IPS DF 6.9 (cell line): ENCODE data around the gene CHPF2.

Experiments
- DNase-seq: peaks from one replicate; pipeline ENCODE4 v3.0.0-alpha.2; 2013; ENCODE audit warnings: low read depth, low spot score
- H3K27ac ChIP-seq: one replicate; pipeline ENCODE4 v1.5.1; 2013; ENCODE audit warnings: low read length, control low read depth
- H3K27me3 ChIP-seq: 2 replicates; pipeline ENCODE4 v1.6.1; 2013; ENCODE audit warnings: mild to moderate bottlenecking, low read length; ENCODE audit not compliant: control insufficient read depth, insufficient read depth
- H3K36me3 ChIP-seq: 2 replicates; pipeline ENCODE4 v1.6.1; 2013; ENCODE audit warnings: low read length; ENCODE audit not compliant: control insufficient read depth, insufficient read depth
- H3K4me1 ChIP-seq: 2 replicates; pipeline ENCODE4 v1.6.1; 2013; ENCODE audit warnings: low read length; ENCODE audit not compliant: control insufficient read depth, insufficient read depth
- H3K4me3 ChIP-seq: 2 replicates; pipeline ENCODE4 v1.5.1; 2013; ENCODE audit warnings: mild to moderate bottlenecking, low read length
- H3K9me3 ChIP-seq: 2 replicates; pipeline ENCODE4 v1.6.1; 2013; ENCODE audit warnings: low read length, inconsistent platforms; ENCODE audit not compliant: control insufficient read depth, insufficient read depth
- WGBS: extraction: QIAGEN DNeasy Blood & Tissue Kit; methylation state at CpG from one replicate; pipeline ENCODE4 v1.1.7; 2013; ENCODE audit warnings: mixed read lengths, missing lambda C conversion rate; ENCODE audit not compliant: insufficient read length, insufficient coverage; 5-methylcytosine and 5-hydroxymethylcytosine counted together

The CHPF2 gene

DNA sequence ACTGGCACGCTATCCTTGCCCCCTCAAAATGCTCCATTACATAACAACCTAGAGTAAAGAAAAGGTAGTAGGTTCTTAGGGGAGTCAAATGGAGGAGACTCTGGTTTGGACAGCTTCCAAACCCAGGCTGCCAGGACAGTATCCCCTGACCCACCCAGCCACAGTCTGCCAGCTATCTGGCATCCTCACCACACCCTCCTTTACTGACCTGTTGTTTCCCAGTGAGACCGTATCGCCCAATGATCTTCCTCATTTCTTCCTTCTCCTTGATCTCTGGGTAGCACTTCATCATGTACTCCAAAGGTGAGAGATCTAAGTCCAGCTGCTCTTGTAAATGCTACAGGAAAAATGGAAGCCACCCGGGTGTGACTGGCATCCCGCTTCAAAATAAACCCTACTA lies 16.9 kb upstream of the CHPF2 start:
- no CpG with 5 or more reads among the region's 5 CpGs for WGBS
- no peak for DNase-seq

GRCh38 chr7:151218170-151218569 lies 14.1 kb upstream of the CHPF2 start:
- Histone ChIP-seq H3K27ac (no peak overlapping the region), H3K27me3 (no peaks in the 10 kb centered on the region), H3K9me3 (no peaks in the 10 kb centered on the region), H3K4me3 (no peak overlapping the region), H3K4me1 (no peaks in the 10 kb centered on the region), H3K36me3 (peaks cover 51% of the 10 kb centered on the region)
- WGBS = no CpG with 5 or more reads among the region's 9 CpGs
- no peak for DNase-seq

More for the DNA sequence above, 16.9 kb upstream of the CHPF2 start:
- peaks cover 5% of the 10 kb centered on the region for H3K4me1 ChIP-seq
- H3K36me3 ChIP-seq = peaks cover 37% of the 10 kb centered on the region
- H3K27ac ChIP-seq = no peak overlapping the region
- no peaks in the 10 kb centered on the region for H3K27me3 ChIP-seq
- H3K9me3 ChIP-seq = no peaks in the 10 kb centered on the region
- no peak overlapping the region for H3K4me3 ChIP-seq

DNA sequence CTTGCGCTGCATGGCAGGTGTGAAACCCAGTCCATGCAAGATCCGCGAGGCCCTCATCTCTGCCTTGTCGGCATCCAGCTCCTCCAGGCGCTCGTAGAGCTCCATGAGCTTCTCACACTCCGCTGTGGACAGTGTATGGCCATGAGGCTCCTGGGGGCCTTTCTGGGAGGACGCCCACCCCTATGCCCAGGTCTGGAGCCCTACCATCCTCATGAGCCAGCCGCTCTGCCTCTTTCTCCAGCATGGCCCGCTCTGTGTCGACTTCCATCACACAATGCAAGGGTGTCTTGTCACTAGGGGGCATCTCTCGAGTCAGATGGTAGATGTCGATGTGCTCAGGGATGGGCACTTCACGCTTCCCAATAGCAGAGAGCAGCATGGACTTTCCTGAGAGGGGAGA lies 8.6 kb upstream of the CHPF2 start:
- Histone ChIP-seq H3K27me3 (no peaks in the 10 kb centered on the region), H3K36me3 (peaks cover 33% of the 10 kb centered on the region), H3K4me3 (no peak overlapping the region), H3K27ac (no peak overlapping the region), H3K4me1 (no peaks in the 10 kb centered on the region), H3K9me3 (no peaks in the 10 kb centered on the region)
- no peak for DNase-seq
- no CpG with 5 or more reads among the region's 14 CpGs for WGBS

DNA sequence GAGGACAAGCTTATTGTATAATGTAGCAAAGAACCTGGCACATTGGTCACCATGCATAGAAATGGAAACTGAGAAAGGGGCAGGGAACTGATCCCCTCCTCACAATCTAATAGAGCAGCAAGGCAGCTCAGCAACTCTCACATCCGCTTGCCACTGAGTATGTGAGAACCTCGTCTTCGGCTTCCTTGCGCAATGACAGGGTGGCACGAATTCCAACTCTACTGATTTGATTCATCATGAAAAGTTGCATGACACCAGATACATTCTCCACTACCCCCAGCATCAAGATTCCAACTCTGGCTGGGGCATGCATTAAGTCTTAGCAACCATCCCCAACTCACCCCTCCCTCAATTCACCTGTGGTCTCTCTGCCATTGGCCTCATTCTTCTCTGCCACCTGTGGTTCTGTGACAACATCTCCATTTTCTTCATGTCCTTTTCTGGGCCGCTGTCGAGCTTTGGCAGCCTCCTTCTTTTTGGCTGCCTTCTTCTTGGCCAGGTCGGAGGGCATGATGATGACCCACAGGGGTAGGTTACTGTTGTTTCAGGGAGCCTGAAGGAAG lies 6.3 kb upstream of the CHPF2 start:
- peaks cover 20% of the 10 kb centered on the region; the same call in 1 of the 2 replicates for H3K36me3 ChIP-seq
- no peak overlapping the region for H3K27ac ChIP-seq
- H3K4me3 ChIP-seq = peak overlapping the region; percentile 89; the same call in 1 of the 2 replicates
- no peaks in the 10 kb centered on the region for H3K27me3 ChIP-seq
- no peaks in the 10 kb centered on the region for H3K9me3 ChIP-seq
- DNase-seq = no peak
- H3K4me1 ChIP-seq = no peaks in the 10 kb centered on the region
- WGBS = no CpG with 5 or more reads among the region's 8 CpGs

GRCh38 chr7:151226560-151226874 lies 5.8 kb upstream of the CHPF2 start:
- H3K4me1 ChIP-seq = no peaks in the 10 kb centered on the region
- H3K4me3 ChIP-seq = peak overlapping the region; percentile 89
- no peaks in the 10 kb centered on the region for H3K9me3 ChIP-seq
- H3K27ac ChIP-seq = no peak overlapping the region
- no CpG with 5 or more reads among the region's 15 CpGs for WGBS
- H3K27me3 ChIP-seq = no peaks in the 10 kb centered on the region
- no peak for DNase-seq
- peaks cover 19% of the 10 kb centered on the region; the same call in 1 of the 2 replicates for H3K36me3 ChIP-seq

DNA sequence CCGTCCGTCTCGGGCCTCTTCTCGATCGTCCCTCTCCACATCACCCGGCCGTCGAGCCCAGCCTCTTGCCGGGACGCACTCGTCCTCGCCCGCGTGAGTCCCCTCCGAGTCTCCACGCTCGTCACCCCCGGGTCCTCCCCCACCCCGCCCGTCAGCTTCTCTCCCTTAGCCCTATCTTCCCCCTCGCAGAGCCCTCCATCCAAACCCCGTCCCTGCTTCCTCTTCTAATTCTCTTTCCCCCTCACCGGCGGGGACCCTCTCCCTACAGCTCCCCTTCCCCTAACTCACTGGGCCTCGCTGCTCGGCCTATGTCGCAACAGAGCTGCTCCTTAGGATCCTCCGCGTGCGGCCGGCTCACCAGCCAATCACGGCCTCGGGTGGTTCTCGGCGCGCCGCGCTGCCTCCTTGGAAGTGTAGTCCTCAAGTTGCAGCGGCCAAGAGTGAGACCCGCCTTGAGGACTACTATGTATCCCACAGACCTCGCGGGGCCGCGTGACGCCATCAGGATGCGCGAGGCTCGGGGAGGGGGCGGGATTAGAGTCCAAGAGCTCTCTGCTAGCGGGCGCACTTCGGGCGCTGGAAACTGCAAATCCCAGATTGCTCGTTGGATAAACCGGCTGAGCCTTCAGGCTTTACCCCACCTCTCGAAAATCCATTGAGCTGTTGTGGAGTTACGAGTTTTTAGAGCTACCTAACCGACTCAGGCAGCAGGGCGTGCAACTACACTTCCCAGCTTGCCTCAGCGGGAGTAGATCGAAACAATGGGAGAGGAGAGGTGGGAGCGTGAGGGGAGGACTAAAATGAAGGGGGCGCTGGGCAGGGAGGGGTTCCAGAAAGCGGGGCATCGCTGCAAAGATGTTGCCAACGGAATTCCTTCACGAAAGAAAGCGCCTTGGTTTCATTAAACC lies 5.2 kb upstream of the CHPF2 start, which contains the start of gene ABCF2:
Gene ABCF2, minus strand, starts transcription at position 331 of the 908 bp plus-strand sequence. CDS start 747 bp downstream, outside the sequence.
- Histone ChIP-seq H3K27ac (no peak within 1 kb of the TSS), H3K36me3 (peaks cover 16% of the 10 kb centered on the region; the same call in 1 of the 2 replicates)
- no CpG with 5 or more reads among the region's 68 CpGs for WGBS

DNA sequence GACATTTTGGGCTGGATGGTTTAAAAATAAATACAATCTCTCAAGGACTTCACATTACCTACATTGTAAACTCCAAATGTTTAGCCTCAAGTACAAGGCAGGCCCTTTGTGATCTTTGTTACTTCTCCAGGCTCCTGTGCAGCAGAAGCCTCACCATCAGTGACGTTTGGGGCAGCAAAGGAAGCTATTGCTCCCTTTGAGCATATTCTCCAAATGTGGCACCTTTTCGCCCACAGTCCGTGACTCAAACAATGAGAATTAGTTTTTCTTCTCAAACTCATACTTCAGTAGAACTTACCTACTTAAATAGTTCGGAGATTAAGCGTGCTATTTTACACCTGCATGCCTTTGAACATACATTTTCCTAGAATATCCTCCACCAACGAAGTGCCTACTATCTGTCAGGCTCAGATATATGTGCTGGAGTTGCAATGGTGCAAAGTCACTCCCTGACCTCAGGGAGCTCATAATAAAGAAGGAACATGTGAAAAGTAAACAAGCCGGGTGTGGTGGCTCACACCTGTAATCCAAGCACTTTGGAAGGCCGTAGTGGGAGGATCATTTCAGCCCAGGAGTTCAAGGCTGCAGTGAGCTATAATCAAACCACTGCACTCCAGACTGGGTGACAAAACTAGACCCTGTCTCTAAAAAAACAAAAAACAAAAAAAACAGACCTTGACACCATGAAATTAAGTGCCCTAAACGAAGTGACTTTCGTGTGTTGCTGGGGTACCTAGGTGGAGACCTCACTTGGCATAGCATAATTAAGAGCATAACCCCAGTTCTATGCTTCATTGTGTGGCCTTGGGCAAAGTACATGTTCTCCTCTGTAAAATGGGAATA lies 4.0 kb upstream of the CHPF2 start:
- WGBS = no CpG with 5 or more reads among the region's 10 CpGs
- peak overlapping the region; percentile 34; the same call in 1 of the 2 replicates for H3K4me3 ChIP-seq

More for the DNA sequence above, 5.2 kb upstream of the CHPF2 start, which contains the start of gene ABCF2:
- DNase-seq = peak; percentile 94
- H3K4me1 ChIP-seq = no peaks in the 10 kb centered on the region
- H3K9me3 ChIP-seq = no peaks in the 10 kb centered on the region
- peak within 1 kb of the TSS; percentile 89 for H3K4me3 ChIP-seq
- no peaks in the 10 kb centered on the region for H3K27me3 ChIP-seq

DNA sequence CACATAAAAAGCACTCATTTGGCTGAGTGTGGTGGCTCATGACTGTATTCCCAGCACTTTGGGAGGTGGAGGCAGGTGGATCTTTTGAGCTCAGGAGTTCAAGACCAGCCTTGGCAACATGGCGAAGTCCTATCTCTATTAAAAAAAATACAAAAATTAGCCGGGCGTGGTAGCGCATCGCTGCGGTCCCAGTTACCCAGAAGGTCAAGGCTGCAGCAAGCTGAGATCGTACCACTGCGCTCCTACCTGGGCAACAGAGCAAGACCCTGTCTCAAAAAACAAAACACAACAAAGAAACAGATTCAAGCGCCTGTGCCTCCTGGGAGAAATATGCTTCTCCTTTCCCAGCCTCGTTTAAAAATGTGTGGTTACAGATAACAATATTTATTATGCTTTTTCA lies 3.0 kb upstream of the CHPF2 start:
- H3K36me3 ChIP-seq = peaks cover 6% of the 10 kb centered on the region; the same call in 1 of the 2 replicates
- WGBS = no CpG with 5 or more reads among the region's 10 CpGs
- no peak overlapping the region for H3K27ac ChIP-seq
- no peaks in the 10 kb centered on the region for H3K9me3 ChIP-seq
- no peak for DNase-seq
- no peaks in the 10 kb centered on the region for H3K27me3 ChIP-seq
- no peak overlapping the region for H3K4me3 ChIP-seq
- H3K4me1 ChIP-seq = 0 out of 2 replicates have a peak, but pooled peaks cover 2% of the 10 kb centered on the region

More for the DNA sequence above, 4.0 kb upstream of the CHPF2 start:
- Histone ChIP-seq H3K27me3 (no peaks in the 10 kb centered on the region), H3K9me3 (no peaks in the 10 kb centered on the region), H3K4me1 (0 out of 2 replicates have a peak, but pooled peaks cover under 1% of the 10 kb centered on the region), H3K36me3 (peaks cover 12% of the 10 kb centered on the region; the same call in 1 of the 2 replicates), H3K27ac (no peak overlapping the region)
- no peak for DNase-seq

- H3K9me3 ChIP-seq = no peaks in the 10 kb centered on the region
- H3K27ac ChIP-seq = no peak overlapping the region
- no CpG with 5 or more reads among the region's 1 CpG for WGBS
- H3K4me1 ChIP-seq = 0 out of 2 replicates have a peak, but pooled peaks cover 2% of the 10 kb centered on the region
- H3K36me3 ChIP-seq = peaks cover 7% of the 10 kb centered on the region
- H3K4me3 ChIP-seq = no peak overlapping the region
- H3K27me3 ChIP-seq = no peaks in the 10 kb centered on the region
- no peak for DNase-seq
Measured at GRCh38 chr7:151231080-151231479, 1.2 kb upstream of the CHPF2 start.
